AG09319 (cell line): Measurements from ENCODE around the gene ARHGEF2.
"Not testable (repeated sequence)": the region's sequence is repeated elsewhere in the genome, so short reads cannot be mapped to it uniquely, and the experiment has no call there.

Experiments used
- DNase-seq: peaks from one replicate; pipeline ENCODE4 v3.0.0-alpha.2; 2010; ENCODE audit warnings: low read depth; ENCODE audit errors: extremely low read depth
- TF ChIP-seq, protein P1 (sequence below): IDR thresholded peaks from 2 replicates; pipeline ENCODE4 v1.5.1; 2011; ENCODE audit warnings: low read depth, mild to moderate bottlenecking, inconsistent platforms, low read length, moderate library complexity

Gene ARHGEF2

DNA sequence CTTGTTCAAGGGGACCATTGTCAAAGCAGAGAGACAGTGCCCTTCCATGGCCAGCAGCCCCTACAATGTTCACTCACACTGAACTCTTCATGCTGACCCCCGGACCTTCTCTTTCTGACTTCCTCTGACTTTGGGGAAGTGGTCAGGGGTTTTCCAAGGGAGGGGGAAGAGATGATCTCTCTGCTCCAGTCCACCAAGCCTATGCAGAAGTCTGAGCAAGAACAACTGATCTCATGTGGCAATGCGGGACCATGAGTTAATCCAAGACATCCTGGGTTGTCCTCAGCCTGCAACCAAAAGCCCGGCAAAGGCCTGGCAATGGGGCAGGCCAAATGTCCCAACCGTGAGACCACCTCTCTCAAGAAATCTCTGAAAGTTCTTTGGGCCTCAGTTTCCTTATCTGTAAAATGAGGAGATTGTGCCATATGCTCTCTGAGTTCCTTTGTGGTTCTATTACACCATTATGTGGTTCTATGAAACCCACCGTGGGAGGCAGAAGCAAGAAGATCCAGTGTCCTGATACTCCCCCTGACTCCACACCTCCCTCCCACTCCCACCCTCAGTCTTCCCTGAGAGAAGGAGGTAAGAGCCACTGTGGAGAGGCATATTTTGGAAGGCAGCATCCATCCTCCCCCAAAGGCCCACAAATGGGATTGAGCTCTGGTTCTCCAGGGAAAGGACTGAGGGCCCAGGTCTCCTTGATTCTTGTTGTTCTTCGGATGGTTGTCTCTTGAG, 11.8 kb upstream of the ARHGEF2 start:
- TF ChIP-seq, protein P1, sequence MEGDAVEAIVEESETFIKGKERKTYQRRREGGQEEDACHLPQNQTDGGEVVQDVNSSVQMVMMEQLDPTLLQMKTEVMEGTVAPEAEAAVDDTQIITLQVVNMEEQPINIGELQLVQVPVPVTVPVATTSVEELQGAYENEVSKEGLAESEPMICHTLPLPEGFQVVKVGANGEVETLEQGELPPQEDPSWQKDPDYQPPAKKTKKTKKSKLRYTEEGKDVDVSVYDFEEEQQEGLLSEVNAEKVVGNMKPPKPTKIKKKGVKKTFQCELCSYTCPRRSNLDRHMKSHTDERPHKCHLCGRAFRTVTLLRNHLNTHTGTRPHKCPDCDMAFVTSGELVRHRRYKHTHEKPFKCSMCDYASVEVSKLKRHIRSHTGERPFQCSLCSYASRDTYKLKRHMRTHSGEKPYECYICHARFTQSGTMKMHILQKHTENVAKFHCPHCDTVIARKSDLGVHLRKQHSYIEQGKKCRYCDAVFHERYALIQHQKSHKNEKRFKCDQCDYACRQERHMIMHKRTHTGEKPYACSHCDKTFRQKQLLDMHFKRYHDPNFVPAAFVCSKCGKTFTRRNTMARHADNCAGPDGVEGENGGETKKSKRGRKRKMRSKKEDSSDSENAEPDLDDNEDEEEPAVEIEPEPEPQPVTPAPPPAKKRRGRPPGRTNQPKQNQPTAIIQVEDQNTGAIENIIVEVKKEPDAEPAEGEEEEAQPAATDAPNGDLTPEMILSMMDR, result no peak
- DNase-seq, result no peak

DNA sequence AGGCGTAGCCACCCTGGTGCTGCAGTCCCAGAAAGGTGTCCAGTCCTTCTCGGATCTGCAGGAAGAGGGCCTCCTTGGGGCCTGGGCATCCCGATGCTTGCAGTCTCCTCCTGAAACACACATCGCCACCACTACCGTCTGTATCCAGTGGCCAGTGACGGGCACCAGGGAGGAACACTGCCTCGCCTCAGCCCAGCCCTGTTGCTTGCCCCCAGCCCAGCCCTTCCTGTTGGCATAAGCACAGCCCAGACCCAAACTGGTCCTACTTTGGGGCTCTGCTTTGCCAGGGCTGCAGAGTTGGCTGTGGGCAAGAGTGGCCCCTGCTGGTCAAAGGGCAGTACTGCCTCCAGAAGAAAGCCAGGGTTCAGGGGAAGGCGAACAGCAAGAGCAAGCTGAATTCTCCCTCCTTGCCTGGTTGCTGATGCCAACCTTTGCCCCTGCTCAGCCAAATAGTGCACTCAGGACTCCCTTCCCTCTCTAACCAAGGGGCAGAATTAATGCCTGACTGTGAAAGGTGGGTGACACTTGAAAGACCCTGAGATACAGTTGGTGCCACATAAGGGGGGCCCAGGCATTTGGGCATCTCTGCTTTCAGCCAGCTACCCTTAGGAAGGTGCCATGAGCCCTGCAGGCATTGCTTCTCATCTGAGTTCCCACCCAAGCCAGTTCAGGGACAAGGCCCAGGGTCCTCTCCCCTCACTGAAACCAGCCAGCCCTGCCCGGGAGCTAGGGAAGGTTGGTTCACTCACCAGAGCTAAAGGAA, 11.1 kb upstream of the ARHGEF2 start:
- TF ChIP-seq, protein P1, result peak; percentile 97
- DNase-seq, result no peak

- DNase-seq, result not testable (repeated sequence)
These were observed 6.7 kb upstream of the ARHGEF2 start for GRCh38 chr1:155984903-155985645.

- no peak for DNase-seq
- TF ChIP-seq, protein P1, result no peak
These were observed 6.0 kb upstream of the ARHGEF2 start for GRCh38 chr1:155984341-155984740.

DNA sequence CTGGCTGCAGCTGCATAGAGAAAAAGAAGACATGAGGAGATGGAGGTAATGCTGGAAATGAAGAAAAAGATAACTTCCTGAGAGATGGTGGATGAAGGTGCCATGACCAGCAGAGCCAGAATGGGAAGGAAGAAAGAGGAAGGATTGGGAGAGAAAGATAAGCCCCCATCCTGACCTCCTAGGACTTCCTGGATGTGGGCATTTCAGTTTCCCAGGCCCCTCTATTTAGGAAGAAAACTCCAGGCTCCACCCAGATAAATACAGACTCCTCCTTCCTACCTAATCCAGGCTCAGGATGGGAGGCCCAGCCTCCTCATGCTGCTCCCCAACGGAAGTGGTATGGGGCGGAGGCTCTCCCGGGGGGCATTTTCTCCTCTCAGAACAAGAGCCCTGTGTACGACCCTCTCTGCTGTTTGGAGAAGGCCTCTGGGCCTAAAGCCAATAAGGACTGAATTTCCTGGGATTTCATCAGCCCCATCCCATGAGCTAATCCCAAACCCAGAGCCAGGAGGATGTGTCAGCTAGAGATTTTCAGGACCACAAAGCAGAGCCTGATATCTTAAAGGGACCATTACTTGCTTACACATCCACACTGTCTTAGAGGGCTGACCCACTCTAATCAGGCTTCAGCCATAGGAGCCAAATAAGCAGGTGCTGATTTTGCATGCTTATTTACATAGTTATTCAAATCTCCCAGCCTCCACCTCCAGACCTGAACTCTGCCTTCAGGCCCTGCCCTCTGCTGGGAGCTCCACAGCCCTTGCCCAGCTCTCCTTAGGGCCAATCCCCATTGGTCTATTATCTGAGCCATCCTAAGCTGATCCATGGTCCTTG, 5.1 kb upstream of the ARHGEF2 start:
- TF ChIP-seq, protein P1, result peak; percentile 16
- DNase-seq, result peak; percentile 100

GRCh38 chr1:155982106-155982505, 3.8 kb upstream of the ARHGEF2 start:
- DNase-seq, result no peak
- TF ChIP-seq, protein P1, result no peak
